Epithelial cell of proximal tubule (primary cell): Measurements from ENCODE around the gene LARGE1. TPM values are rescaled to one million over a fixed set of nuclear protein-coding genes. Genes with fewer than 3 reads are reported as not detected.

Experiments
- DNase-seq: peaks from one replicate; pipeline ENCODE4 v3.0.0-alpha.2; 2011; ENCODE audit warnings: low read depth
- H3K4me3 ChIP-seq: 2 replicates; pipeline ENCODE4 v1.5.1; 2011; ENCODE audit warnings: low read depth, mild to moderate bottlenecking, low read length
- CTCF ChIP-seq: conservative IDR thresholded peaks from 2 replicates; pipeline ENCODE4 v1.5.1; 2012; ENCODE audit warnings: low read depth, mild to moderate bottlenecking, low read length
- total RNA-seq: library from RNA; depleted of rRNA; stranded (reverse); fragments of >200 nt; gene quantifications from 2 replicates; pipeline ENCODE4 v1.2.3, GENCODE V29; 2015

LARGE1 gene
- total RNA-seq, 1 donor from 2014 or later: 18.3 TPM

GRCh38 chr22:33393432-33393831 is 526.8 kb downstream of the LARGE1 start:
- TF ChIP-seq CTCF: no peak
- DNase-seq: no peak
- H3K4me3 ChIP-seq: no peak overlapping the region

GRCh38 chr22:33391298-33391697 is 529.0 kb downstream of the LARGE1 start:
- no peak overlapping the region for H3K4me3 ChIP-seq
- TF ChIP-seq CTCF: no peak
- no peak for DNase-seq

- no peak overlapping the region for H3K4me3 ChIP-seq
- TF ChIP-seq CTCF: no peak
- no peak for DNase-seq
Observed at GRCh38 chr22:33389936-33390335, 530.3 kb downstream of the LARGE1 start.

- no peak overlapping the region for H3K4me3 ChIP-seq
- no peak for DNase-seq
Observed at GRCh38 chr22:33386270-33386669, 534.0 kb downstream of the LARGE1 start.

GRCh38 chr22:33385611-33386010 is 534.7 kb downstream of the LARGE1 start:
- no peak overlapping the region for H3K4me3 ChIP-seq
- DNase-seq: no peak
- TF ChIP-seq CTCF: no peak

More at GRCh38 chr22:33386270-33386669, 534.0 kb downstream of the LARGE1 start:
- TF ChIP-seq CTCF: no peak

- no peak for DNase-seq
- H3K4me3 ChIP-seq: no peak overlapping the region
Observed at GRCh38 chr22:33382436-33382835, 537.8 kb downstream of the LARGE1 start.

More at GRCh38 chr22:33382436-33382835, 537.8 kb downstream of the LARGE1 start:
- TF ChIP-seq CTCF: no peak
